ENCODE data around the gene PPIP5K2.

Gene PPIP5K2

DNA sequence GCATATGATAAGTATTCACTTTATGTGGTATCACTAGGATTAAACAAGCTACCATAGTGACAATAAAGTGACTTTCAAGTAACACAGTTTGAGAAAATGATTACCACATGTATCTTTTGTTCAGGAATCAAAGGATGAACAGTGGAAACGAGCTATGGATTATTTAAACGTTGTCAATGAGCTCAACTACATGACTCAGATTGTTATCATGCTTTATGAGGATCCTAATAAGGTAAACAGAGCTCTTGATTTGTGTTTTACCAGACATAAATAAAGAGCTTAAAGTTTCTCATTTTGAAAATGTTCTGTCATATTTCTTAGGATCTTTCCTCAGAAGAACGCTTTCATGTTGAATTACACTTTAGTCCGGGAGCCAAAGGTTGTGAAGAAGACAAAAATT, 57.4 kb downstream of the PPIP5K2 start:
- TF ChIP-seq POLR2AphosphoS5 (IDR thresholded peaks at IDR 0.05; ENCODE audit: low read depth, low read length), result no peak
- TF ChIP-seq SIN3A (IDR thresholded peaks at IDR 0.05; ENCODE audit: borderline replicate concordance, insufficient read depth, low read length), result no peak

- TF ChIP-seq SIN3A (IDR thresholded peaks at IDR 0.05; ENCODE audit: borderline replicate concordance, insufficient read depth, low read length) (no peak), FOXP2 (optimal IDR thresholded peaks at IDR 0.05; ENCODE audit: borderline replicate concordance, extremely low read depth, extremely low read length, insufficient read depth) (no peak), POLR2AphosphoS5 (IDR thresholded peaks at IDR 0.05; ENCODE audit: low read depth, low read length) (no peak), TAF1 (IDR thresholded peaks at IDR 0.05; ENCODE audit: borderline replicate concordance, insufficient read depth, low read length) (no peak), REST (IDR thresholded peaks at IDR 0.05; ENCODE audit: insufficient read depth in 1 of 2, low read depth in 2 of 2, low read length in 2 of 2) (no peak)
Measured at GRCh38 chr5:103178167-103178566, 58.1 kb downstream of the PPIP5K2 start.

DNA sequence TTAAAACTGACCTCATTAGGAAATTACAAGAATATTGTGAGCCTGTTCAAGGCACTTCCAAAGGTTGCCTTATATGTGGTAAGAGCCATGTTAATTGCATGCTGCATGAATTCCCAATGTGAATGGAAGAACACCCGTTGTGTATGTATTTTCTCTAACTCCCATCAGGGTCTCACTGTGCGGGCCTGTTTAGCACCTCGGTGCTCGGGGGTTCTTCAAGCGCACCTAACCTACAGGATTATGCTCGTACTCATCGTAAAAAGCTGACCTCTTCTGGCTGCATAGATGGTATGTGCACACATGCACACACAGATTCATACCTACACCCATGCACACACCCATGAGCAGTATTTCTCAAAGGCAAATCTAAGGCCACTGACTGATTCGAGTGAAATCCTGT, 66.1 kb downstream of the PPIP5K2 start:
- no peak for TF ChIP-seq FOXP2 (optimal IDR thresholded peaks at IDR 0.05; ENCODE audit: borderline replicate concordance, extremely low read depth, extremely low read length, insufficient read depth)
- no peak for TF ChIP-seq POLR2AphosphoS5 (IDR thresholded peaks at IDR 0.05; ENCODE audit: low read depth, low read length)
- TF ChIP-seq REST (IDR thresholded peaks at IDR 0.05; ENCODE audit: insufficient read depth in 1 of 2, low read depth in 2 of 2, low read length in 2 of 2), result no peak
- no peak for TF ChIP-seq SIN3A (IDR thresholded peaks at IDR 0.05; ENCODE audit: borderline replicate concordance, insufficient read depth, low read length)
- no peak for TF ChIP-seq TAF1 (IDR thresholded peaks at IDR 0.05; ENCODE audit: borderline replicate concordance, insufficient read depth, low read length)

DNA sequence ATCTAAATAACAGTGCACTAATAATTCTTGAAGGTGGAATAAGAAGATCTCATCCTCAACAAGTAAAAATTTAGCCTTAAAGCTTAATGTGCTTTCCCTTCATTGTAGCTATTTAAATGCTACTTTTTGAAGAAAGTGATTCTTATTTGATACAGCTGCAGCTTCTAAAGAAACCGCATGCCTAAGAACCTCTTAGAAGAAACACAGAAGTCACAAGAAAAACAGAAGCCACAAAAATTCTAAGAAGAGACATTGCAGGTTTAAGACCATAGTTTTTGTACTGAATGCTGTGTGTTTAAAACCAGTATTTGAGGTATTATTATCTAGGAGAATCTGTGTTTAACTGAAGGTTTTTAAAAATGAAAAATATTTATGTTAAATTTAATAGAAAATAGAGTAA, 68.3 kb downstream of the PPIP5K2 start:
- no peak for TF ChIP-seq FOXP2 (optimal IDR thresholded peaks at IDR 0.05; ENCODE audit: borderline replicate concordance, extremely low read depth, extremely low read length, insufficient read depth)
- TF ChIP-seq TAF1 (IDR thresholded peaks at IDR 0.05; ENCODE audit: borderline replicate concordance, insufficient read depth, low read length), result no peak
- no peak for TF ChIP-seq SIN3A (IDR thresholded peaks at IDR 0.05; ENCODE audit: borderline replicate concordance, insufficient read depth, low read length)
- TF ChIP-seq POLR2AphosphoS5 (IDR thresholded peaks at IDR 0.05; ENCODE audit: low read depth, low read length), result no peak
- TF ChIP-seq REST (IDR thresholded peaks at IDR 0.05; ENCODE audit: insufficient read depth in 1 of 2, low read depth in 2 of 2, low read length in 2 of 2), result no peak

DNA sequence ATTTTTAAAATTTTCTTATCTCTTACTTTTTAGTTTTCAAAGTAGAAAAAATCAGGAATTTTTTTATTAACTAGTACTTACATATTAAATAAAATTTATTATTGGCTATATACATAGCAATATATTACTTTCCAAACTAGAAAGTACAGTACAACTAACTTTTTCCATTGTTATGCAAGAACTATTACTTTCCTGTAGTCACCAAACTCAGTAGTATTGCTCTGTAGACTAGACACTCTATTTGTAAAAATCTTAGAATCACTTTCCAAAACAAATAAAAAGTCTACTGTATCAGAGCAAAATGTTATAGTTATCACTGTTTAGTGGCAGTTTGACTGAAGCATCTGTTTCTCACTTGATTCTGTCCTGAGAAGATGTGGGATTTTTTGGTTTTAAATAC, 83.1 kb downstream of the PPIP5K2 start:
- TF ChIP-seq REST (IDR thresholded peaks at IDR 0.05; ENCODE audit: insufficient read depth in 1 of 2, low read depth in 2 of 2, low read length in 2 of 2) (no peak), FOXP2 (optimal IDR thresholded peaks at IDR 0.05; ENCODE audit: borderline replicate concordance, extremely low read depth, extremely low read length, insufficient read depth) (no peak), TAF1 (IDR thresholded peaks at IDR 0.05; ENCODE audit: borderline replicate concordance, insufficient read depth, low read length) (no peak), POLR2AphosphoS5 (IDR thresholded peaks at IDR 0.05; ENCODE audit: low read depth, low read length) (no peak), SIN3A (IDR thresholded peaks at IDR 0.05; ENCODE audit: borderline replicate concordance, insufficient read depth, low read length) (no peak)

Data from PFSK-1 (cell line).